Sigmoid colon (tissue), 7 donors: ENCODE data around the gene MEDAG. TPM values are rescaled to one million over a fixed set of nuclear protein-coding genes. Genes with fewer than 3 reads are reported as not detected.

ENCODE experiments used
- DNase-seq: peaks from one replicate; pipeline ENCODE4 v3.0.0-alpha.2; 2019
- H3K27ac ChIP-seq, 4 donors: fragments of 200-600 bp; sonication (generic); one replicate each; pipeline ENCODE4 v1.5.1; 2016 to 2019; ENCODE audit warnings: mild to moderate bottlenecking in 1 of 4
- H3K27me3 ChIP-seq, 3 donors: fragments of 200-600 bp; sonication (generic); one replicate each; pipeline ENCODE4 v1.5.1; 2019; ENCODE audit warnings: mild to moderate bottlenecking in 1 of 3
- H3K36me3 ChIP-seq, 4 donors: fragments of 200-600 bp; sonication (generic); one replicate each; pipeline ENCODE4 v1.5.1; 2016 to 2019
- H3K4me1 ChIP-seq, 4 donors: fragments of 200-600 bp; sonication (generic); one replicate each; pipeline ENCODE4 v1.5.1; 2017 to 2019
- H3K4me3 ChIP-seq, 4 donors: fragments of 200-600 bp; sonication (generic); one replicate each; pipeline ENCODE4 v1.5.1; 2017 to 2019; ENCODE audit warnings: mild to moderate bottlenecking in 2 of 4, moderate library complexity in 1 of 4
- H3K9me3 ChIP-seq, 4 donors: fragments of 200-600 bp in 3 of 4; sonication (generic) in 3 of 4; one replicate each; pipeline versions ENCODE4 v1.5.1 to v1.6.1; 2013 to 2019
- CTCF ChIP-seq, 4 experiments: fragments of 450-650 bp in 3 of 4; fragments of 200-600 bp in 1 of 4; IDR thresholded peaks; one replicate each; pipeline ENCODE4 v1.5.1; 2016 to 2019; ENCODE audit warnings: antibody characterized with exemption in 4 of 4, mild to moderate bottlenecking in 3 of 4, moderate library complexity in 2 of 4
- EP300 ChIP-seq, 4 donors: sonication (generic); formaldehyde crosslinking; IDR thresholded peaks; one replicate each; pipeline ENCODE4 v1.6.1; 2017; ENCODE audit warnings: antibody characterized with exemption in 4 of 4
- POLR2A ChIP-seq, 2 donors: fragments of 450-650 bp; IDR thresholded peaks; one replicate each; pipeline ENCODE4 v1.6.1; 2016; ENCODE audit warnings: antibody characterized with exemption in 2 of 2, mild to moderate bottlenecking in 2 of 2, moderate library complexity in 2 of 2
- POLR2AphosphoS5 ChIP-seq, 4 donors: sonication (generic); formaldehyde crosslinking; IDR thresholded peaks; one replicate each; pipeline ENCODE4 v1.6.1; 2017; ENCODE audit warnings: antibody characterized with exemption in 4 of 4
- WGBS, 2 donors: extraction: QIAGEN DNeasy Blood & Tissue Kit; methylation state at CpG; one replicate each; pipeline ENCODE4 v1.1.7; 2013; 5-methylcytosine and 5-hydroxymethylcytosine counted together
- intact Hi-C: fragments of 100-400 bp; cut with DNase I; formaldehyde crosslinking; loops from one replicate; pipeline ENCODE4 v1.15.1; 2023
- polyA plus RNA-seq, 3 donors: library from polyadenylated mRNA; stranded (reverse); fragments of 200-250 nt; gene quantifications; one replicate each; pipeline ENCODE4 v1.2.3, GENCODE V29; 2013
- total RNA-seq, 4 donors: library from RNA; depleted of rRNA; stranded (reverse); fragments of >200 nt; gene quantifications; one replicate each; pipeline ENCODE4 v1.1.0, GENCODE V29; 2016
- donor health status: healthy with polysubstance abuse.
- donor health status: Bipolar disorder and iron deficiency.
- donor health status: healthy.

Gene MEDAG
- total and polyA plus RNA-seq, 7 donors: 1.4 to 42.1 (median 16.3) TPM

DNA sequence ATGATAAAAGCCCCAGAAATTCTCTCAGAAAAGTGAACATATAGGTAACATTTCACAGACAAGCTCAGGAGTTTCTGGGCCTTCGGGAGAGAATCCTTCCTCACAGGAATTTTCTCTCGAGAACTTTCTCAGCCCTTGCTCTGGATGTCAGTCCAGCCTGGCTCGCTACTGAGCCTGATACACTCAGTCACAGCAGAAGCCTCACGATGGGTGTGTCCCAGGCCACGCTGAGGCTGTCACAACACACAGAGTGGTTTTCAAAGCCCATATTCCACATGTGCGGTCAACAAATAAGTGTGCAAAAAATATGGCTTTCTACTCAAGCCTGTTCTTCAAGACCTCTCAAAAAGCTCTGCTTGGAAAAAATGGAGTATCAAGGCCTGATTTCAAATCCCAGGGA, 31.5 kb upstream of the MEDAG start:
- no peak overlapping the region for H3K4me3 ChIP-seq
- H3K27ac ChIP-seq: peak overlapping the region in 1 of 4 donors; percentile 41
- WGBS, 2 donors: 90 to 92% methylated on average over 6 of the region's 6 CpGs
- no peaks in the 10 kb centered on the region for H3K9me3 ChIP-seq
- TF ChIP-seq POLR2AphosphoS5 (IDR thresholded peaks at IDR 0.05) (no peak), EP300 (IDR thresholded peaks at IDR 0.05) (no peak), POLR2A (IDR thresholded peaks at IDR 0.05) (no peak), CTCF (IDR thresholded peaks at IDR 0.05) (no peak)
- peaks cover 0 to 44% (median 28%) of the 10 kb centered on the region in 4 donors for H3K4me1 ChIP-seq
- intact Hi-C loops: loop anchor here (10.0 kb wide), 1 partner anchor 290 kb away; the partner anchor contains the start of gene HSPH1
- no peak for DNase-seq
- H3K27me3 ChIP-seq: no peaks in the 10 kb centered on the region
- H3K36me3 ChIP-seq: no peaks in the 10 kb centered on the region

GRCh38 chr13:30877335-30877734, 28.7 kb upstream of the MEDAG start:
- intact Hi-C loops: loop anchor here (10.0 kb wide), 1 partner anchor 287 kb away; the partner anchor contains the start of gene HSPH1

GRCh38 chr13:30880151-30880855, 25.8 kb upstream of the MEDAG start:
- 86 to 88% methylated on average over 2 of the region's 2 CpGs for WGBS, 2 donors
- H3K9me3 ChIP-seq: no peaks in the 10 kb centered on the region
- H3K4me1 ChIP-seq: peaks cover 0 to 29% (median 18%) of the 10 kb centered on the region in 4 donors
- peak overlapping the region; percentile 10 to 74 (median 50) for H3K27ac ChIP-seq
- H3K27me3 ChIP-seq: no peaks in the 10 kb centered on the region
- DNase-seq: no peak
- H3K36me3 ChIP-seq: no peaks in the 10 kb centered on the region
- H3K4me3 ChIP-seq: no peak overlapping the region
- TF ChIP-seq CTCF (IDR thresholded peaks at IDR 0.05) (no peak), POLR2AphosphoS5 (IDR thresholded peaks at IDR 0.05) (peak in 1 of 4 donors; percentile 8)
- intact Hi-C loops: no loop called here

More at GRCh38 chr13:30877335-30877734, 28.7 kb upstream of the MEDAG start:
- Histone ChIP-seq H3K4me1 (peaks cover 0 to 42% (median 25%) of the 10 kb centered on the region in 4 donors), H3K27me3 (no peaks in the 10 kb centered on the region), H3K27ac (no peak overlapping the region), H3K9me3 (no peaks in the 10 kb centered on the region), H3K4me3 (no peak overlapping the region), H3K36me3 (no peaks in the 10 kb centered on the region)
- TF ChIP-seq POLR2AphosphoS5 (IDR thresholded peaks at IDR 0.05): no peak
- TF ChIP-seq CTCF (IDR thresholded peaks at IDR 0.05): no peak
- TF ChIP-seq EP300 (IDR thresholded peaks at IDR 0.05): no peak
- TF ChIP-seq POLR2A (IDR thresholded peaks at IDR 0.05): no peak
- no peak for DNase-seq
- WGBS, 2 donors: 0 to 41% methylated on average over 1 of the region's 1 CpG

- Histone ChIP-seq H3K27ac (peak overlapping the region in 3 of 4 donors; percentile 37 to 74 (median 62)), H3K36me3 (no peaks in the 10 kb centered on the region), H3K4me3 (no peak overlapping the region), H3K27me3 (no peaks in the 10 kb centered on the region), H3K9me3 (no peaks in the 10 kb centered on the region), H3K4me1 (peaks cover 0 to 29% (median 18%) of the 10 kb centered on the region in 4 donors)
- WGBS, 2 donors: 70 to 76% methylated on average over 4 of the region's 4 CpGs
- intact Hi-C loops: no loop called here
- DNase-seq: no peak
- peak in 3 of 4 donors; percentile 36 to 78 (median 61) for TF ChIP-seq POLR2AphosphoS5 (IDR thresholded peaks at IDR 0.05)
- no peak for TF ChIP-seq CTCF (IDR thresholded peaks at IDR 0.05)
- TF ChIP-seq EP300 (IDR thresholded peaks at IDR 0.05): no peak
- TF ChIP-seq POLR2A (IDR thresholded peaks at IDR 0.05): no peak
These were observed 25.3 kb upstream of the MEDAG start for GRCh38 chr13:30880856-30881155.
